GM21786 (cell line): ENCODE results near the gene LARP1.
A peak's percentile ranks its signal among the peaks of the same experiment; 100 is the strongest.
"Not testable (repeated sequence)": the region's sequence is repeated elsewhere in the genome, so short reads cannot be mapped to it uniquely, and the experiment has no call there.

Source experiments
- ATAC-seq: cut with Tn5 transposase; IDR thresholded peaks from one replicate; pipeline ENCODE4 v1.9.1; 2021; ENCODE audit not compliant: unreplicated experiment

LARP1 gene

DNA sequence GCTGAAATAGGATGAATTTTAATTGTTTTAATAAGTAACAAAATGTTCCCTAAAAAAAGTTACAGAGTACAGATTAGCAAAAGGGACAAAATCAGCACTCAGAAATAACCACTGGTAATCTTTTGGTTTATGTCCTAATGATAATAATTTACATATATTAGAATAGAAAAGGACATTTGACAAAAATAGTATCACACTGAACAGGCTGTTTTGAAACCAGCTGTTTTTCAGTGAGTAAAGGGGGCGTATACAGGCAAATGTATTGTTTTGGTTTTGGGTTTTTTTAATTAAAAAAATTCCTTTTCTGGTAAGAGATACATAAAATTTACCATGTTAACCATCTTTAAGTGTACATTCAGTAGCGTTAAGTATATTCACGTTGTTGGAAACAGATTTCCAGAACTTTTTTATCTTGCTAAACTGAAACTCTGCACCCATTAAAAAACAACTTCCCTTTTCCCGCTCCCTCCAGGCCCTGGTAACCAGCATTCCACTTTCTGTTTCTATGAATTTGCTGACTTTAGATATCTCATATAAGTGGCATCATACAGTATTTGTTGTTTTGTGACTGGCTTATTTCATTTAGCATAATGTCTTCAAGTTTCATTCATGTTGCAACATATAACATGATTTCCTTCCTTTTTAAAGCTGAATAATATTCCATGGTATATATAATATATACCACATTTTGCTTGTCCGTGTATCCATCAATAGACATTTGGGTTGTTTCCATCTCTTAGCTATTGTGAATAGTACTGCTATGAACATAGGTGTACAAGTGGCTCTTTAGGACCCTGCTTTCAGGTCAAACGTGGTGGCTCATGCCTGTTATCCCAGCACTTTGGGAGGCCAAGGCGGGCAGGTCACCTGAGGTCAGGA, 20.6 kb upstream of the LARP1 start:
- no peak for ATAC-seq

DNA sequence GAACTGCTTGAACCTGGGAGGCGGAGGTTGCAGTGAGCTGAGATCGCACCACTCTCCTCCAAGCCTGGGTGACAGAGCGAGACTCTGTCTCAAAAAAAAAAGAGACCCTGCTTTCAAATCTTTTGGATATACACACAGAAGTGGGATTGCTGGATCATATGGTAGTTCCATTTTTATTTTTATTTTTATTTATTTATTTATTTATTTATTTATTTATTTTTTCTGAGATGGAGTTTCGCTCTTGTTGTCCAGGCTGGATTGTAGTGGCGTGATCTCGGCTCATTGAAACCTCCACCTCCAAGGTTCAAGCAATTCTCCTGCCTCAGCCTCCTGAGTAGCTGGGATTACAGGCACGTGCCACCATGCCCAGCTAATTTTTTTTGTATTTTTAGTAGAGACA, 19.8 kb upstream of the LARP1 start:
- ATAC-seq, result not testable (repeated sequence)

GRCh38 chr5:154736372-154736771, 18.8 kb upstream of the LARP1 start:
- ATAC-seq, result not testable (repeated sequence)

GRCh38 chr5:154737667-154738320, 17.4 kb upstream of the LARP1 start:
- no peak for ATAC-seq

GRCh38 chr5:154740483-154740882, 14.7 kb upstream of the LARP1 start:
- ATAC-seq, result no peak

GRCh38 chr5:154740957-154741356, 14.2 kb upstream of the LARP1 start:
- no peak for ATAC-seq

DNA sequence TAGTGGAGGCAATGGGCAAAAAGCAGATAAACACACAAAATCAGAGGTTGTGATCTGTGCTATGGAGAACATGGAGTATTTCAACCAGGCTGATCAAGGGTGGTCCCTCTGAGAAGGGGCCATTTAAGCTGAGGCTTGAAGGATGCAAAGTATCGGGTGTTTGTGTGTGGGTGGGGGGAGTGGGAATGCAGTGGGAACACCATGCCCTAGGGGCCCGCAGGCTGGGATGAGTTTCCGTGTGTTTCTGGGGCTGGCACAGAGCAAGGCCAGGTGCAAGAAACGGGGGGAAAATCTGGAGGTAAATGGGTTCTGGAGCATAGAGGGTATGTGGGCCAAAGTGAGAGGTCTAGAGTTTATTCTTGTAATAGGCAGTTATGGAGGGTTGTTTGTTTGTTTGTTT, 13.8 kb upstream of the LARP1 start:
- no peak for ATAC-seq

DNA sequence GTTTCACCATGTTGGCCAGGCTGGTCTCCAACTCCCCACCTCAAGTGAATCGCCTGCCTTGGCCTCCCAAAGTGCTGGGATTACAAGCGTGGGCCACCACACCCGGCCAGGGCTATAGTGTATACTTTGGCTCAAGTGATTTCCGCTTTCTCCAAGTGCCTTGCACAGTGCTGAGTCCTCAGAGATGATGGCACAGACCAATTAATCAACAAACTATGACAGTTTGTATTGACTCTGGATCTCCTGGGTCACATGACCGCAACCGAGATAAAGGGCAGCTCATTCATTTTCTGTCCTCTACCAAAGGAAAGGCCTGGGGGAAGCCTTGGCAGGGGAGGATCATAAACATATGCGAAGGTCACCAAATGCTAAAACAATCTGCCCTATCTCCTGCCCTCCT, 11.4 kb upstream of the LARP1 start:
- ATAC-seq, result no peak

DNA sequence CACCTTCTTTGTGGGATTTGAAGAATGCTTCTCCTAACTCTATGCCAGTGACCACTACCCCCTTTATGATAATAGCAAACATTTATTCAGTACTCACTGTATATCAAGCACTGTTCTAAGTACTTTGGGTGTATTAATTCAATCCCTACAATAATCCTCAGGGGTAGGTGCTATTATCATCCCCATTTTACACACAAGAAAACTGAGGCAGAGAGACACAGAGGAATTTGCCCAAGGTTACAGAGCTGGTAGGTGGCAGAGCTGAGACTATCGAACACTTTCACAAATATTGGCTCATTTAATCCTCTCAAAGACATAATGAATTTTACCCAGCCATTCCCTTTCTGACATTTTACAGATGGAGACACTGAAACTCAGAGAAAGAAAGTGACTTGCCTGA, 9.8 kb upstream of the LARP1 start:
- no peak for ATAC-seq

GRCh38 chr5:154749491-154749890, 5.7 kb upstream of the LARP1 start:
- ATAC-seq, result no peak

DNA sequence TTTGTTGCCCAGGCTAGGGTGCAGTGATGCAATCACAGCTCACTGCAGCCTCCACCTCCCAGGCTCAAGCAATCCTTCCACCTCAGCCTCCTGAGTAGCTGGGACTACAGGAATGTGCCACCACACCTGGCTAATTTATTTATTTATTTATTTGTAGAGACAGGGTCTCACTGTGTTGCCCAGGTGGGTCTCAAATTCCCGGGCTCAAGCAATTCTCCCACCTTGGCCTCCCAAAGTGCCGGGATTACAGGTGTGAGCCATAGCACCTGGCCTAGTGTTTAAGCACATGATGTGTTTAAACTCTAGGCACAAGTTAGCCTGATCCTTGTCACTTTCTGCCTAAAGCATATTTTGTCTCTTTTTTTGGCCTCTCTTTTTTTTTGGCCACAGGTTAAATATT, 4.5 kb upstream of the LARP1 start:
- not testable (repeated sequence) for ATAC-seq

DNA sequence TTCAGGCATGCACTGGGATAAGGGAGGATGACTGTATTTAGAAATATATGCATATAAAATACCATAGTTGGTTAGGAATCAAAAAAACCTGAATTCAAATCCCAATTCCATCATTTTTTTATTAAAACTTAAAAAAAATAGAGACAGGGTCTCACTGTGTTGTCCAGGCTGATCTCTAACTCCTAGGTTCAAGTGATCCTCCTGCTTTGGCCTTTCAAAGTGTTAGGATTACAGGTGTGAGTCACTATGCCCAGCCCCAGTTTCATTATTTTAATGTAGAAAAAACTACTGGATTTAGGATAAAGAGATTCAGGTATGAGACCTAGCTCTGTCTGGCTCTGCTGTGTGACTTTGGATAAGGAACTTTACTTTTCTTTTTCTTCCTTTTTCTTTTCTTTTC, 3.3 kb upstream of the LARP1 start:
- no peak for ATAC-seq

DNA sequence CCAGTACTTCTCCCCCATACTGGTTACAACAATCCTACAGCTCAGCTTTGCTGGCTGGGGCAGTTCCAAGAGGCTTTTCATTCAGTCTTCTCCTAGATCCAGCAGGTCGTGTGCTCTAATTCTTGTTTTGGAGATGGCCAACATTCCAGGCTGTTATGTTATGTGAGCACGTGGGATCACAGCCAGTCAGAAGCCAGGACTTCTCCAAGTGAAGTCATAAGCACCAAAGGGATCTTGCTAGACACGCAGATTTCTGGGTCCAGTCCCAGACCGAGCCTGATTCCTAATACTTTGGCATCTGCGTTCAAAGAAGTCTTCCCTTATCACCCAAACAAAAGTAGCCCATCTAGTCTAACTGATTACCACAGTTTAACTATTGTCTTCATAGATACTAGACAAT, 1.4 kb upstream of the LARP1 start:
- no peak for ATAC-seq

GRCh38 chr5:154754460-154755360, 467 bp upstream of the LARP1 start:
- ATAC-seq, result peak; percentile 85

GRCh38 chr5:154756009-154756867, 1.1 kb downstream of the LARP1 start:
- no peak for ATAC-seq

- no peak for ATAC-seq
Measured at GRCh38 chr5:154756868-154757813, 2.0 kb downstream of the LARP1 start.

DNA sequence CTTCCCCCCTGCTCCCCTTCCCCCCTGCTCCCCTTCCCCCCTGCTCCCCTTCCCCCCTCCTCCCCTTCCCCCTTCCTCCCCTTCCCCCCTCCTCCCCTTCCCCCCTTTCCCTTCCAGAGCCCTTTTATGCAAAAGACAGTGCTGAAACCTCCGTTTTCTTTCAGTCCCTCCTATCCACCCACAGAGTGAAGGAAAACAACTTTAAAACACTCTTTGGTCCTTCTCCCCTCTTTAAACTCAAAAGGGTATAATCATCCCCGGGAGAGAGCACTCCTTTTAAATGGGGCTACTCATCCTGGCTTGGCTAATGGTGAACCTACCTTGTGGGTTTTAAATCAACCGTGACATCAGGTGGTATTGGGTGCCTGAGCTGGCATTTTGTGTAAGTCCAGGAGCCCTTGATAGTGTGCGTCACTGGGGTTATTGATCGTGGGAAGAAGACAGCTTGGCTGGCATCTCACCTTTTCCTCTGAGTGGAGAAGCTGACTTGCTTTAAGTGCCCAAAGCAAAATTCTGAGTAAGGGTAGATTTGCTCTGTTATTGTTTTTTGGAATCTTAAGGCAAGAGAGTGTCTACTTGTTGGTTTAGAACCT, 2.7 kb downstream of the LARP1 start:
- ATAC-seq, result no peak

DNA sequence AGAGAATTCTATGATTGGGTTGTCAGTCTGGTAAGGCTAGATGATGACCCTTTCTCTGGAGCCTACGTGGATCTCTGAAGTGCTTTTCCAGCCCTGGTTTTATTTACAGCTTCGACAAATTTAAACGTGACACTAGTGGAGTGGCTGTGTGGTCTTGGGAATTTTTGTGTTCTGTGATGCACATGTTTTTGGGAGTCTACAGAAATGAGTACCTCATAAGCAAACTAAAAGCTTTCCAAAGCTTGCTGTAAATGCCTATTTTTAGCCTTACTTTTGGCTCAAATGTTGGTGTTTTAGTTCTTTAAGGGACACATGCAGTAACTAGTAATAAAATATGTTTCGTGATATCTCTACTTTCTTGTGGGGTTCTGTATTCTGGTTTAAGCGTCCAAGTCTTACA, 3.3 kb downstream of the LARP1 start:
- no peak for ATAC-seq

- ATAC-seq, result no peak
Measured at GRCh38 chr5:154758977-154759376, 3.8 kb downstream of the LARP1 start.
